Effector memory CD4-positive, alpha-beta T cell (primary cell): Measurements from ENCODE around the gene TBC1D4.
A peak's percentile ranks its signal among the peaks of the same experiment; 100 is the strongest.

Experiments
- DNase-seq, 3 donors: peaks; one replicate each; pipeline ENCODE4 v3.0.0-alpha.2; 2020
- H3K27ac ChIP-seq: 2 replicates; pipeline ENCODE4 v1.7.0; 2013; ENCODE audit warnings: mild to moderate bottlenecking, low read length, moderate library complexity; ENCODE audit not compliant: insufficient read depth, poor library complexity, severe bottlenecking
- H3K27me3 ChIP-seq: replicated peaks from 2 replicates; pipeline ENCODE4 v1.7.0; 2013; ENCODE audit warnings: mild to moderate bottlenecking, low read length; ENCODE audit not compliant: insufficient read depth, control insufficient read depth, poor library complexity, severe bottlenecking
- H3K36me3 ChIP-seq: 2 replicates; pipeline ENCODE4 v1.7.0; 2013; ENCODE audit warnings: mild to moderate bottlenecking, low read length, moderate library complexity; ENCODE audit not compliant: control insufficient read depth, insufficient read depth
- H3K4me1 ChIP-seq: 2 replicates; pipeline ENCODE4 v1.7.0; 2013; ENCODE audit warnings: low read length, mild to moderate bottlenecking; ENCODE audit not compliant: control insufficient read depth, insufficient read depth, poor library complexity, severe bottlenecking
- H3K4me3 ChIP-seq: 2 replicates; pipeline ENCODE4 v1.7.0; 2013; ENCODE audit warnings: low read length, low read depth, mild to moderate bottlenecking; ENCODE audit not compliant: insufficient read depth, poor library complexity, severe bottlenecking
- H3K9me3 ChIP-seq: 2 replicates; pipeline ENCODE4 v1.7.0; 2013; ENCODE audit warnings: mild to moderate bottlenecking, low read length, moderate library complexity; ENCODE audit not compliant: control insufficient read depth

The TBC1D4 gene

GRCh38 chr13:75486146-75487062, 4.4 kb upstream of the TBC1D4 start:
- no peak overlapping the region for H3K4me3 ChIP-seq
- no peak for DNase-seq

DNA sequence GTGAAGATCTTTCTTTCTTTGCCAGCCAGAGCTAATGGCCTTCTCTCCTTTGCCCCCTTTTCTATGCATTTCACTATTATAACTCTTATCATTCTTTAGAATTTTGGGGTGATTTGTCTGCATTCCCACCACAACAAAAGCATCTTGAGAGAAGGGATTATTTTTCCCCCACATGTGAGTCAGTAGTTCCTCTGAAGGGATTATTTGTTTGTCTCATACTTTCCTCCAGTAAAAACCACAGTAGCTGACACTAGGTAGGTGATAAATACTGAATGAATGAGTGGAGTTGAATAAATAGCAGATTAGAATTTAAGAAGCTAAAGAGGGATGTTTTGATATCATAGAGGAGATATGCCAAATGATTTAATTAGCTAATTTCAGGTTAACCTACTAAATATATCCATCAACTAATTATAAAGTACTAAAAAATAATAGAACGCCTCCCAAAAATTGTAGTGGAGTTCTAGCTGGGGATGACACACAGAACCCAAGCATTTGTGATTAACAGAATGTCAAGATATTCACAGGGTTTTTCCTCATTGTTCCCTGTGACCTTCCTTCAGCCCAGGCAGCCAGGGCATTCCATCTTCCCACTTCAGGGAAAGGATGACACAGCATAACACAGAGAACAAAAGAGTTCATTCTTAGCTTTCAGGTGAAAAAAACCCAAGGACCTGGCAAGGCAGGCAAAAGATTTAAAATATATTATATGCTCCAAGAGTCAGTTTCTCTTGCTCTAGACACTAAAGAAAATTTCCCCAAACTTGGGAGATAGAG, 3.5 kb upstream of the TBC1D4 start:
- H3K36me3 ChIP-seq, result no peaks in the 10 kb centered on the region
- no peak overlapping the region for H3K4me3 ChIP-seq
- no peak overlapping the region for H3K27ac ChIP-seq
- peaks cover 14% of the 10 kb centered on the region for H3K4me1 ChIP-seq
- no peak for DNase-seq
- H3K9me3 ChIP-seq, result no peaks in the 10 kb centered on the region
- H3K27me3 ChIP-seq, result peaks cover 9% of the 10 kb centered on the region

More at GRCh38 chr13:75486146-75487062, 4.4 kb upstream of the TBC1D4 start:
- H3K27me3 ChIP-seq, result peaks cover 6% of the 10 kb centered on the region
- H3K9me3 ChIP-seq, result no peaks in the 10 kb centered on the region
- no peak overlapping the region for H3K27ac ChIP-seq
- H3K36me3 ChIP-seq, result no peaks in the 10 kb centered on the region
- peaks cover 7% of the 10 kb centered on the region for H3K4me1 ChIP-seq

DNA sequence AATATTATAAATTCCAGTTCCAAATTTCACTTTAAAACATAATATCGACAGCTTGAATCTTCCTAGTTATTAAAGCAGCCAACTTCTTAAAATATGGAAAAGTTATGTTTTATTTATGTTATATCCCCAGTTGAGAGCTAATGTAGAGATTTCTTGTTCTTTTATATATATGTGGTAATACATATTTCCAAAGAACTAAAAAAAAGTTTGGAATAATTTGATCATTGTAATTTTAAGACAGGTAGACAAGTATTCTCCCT, 781 bp upstream of the TBC1D4 start:
- Histone ChIP-seq H3K4me1 (peaks cover 14% of the 10 kb centered on the region), H3K27ac (no peak overlapping the region), H3K27me3 (peaks cover 13% of the 10 kb centered on the region), H3K4me3 (peak overlapping the region; percentile 67), H3K9me3 (no peaks in the 10 kb centered on the region), H3K36me3 (no peaks in the 10 kb centered on the region)
- DNase-seq, result no peak

DNA sequence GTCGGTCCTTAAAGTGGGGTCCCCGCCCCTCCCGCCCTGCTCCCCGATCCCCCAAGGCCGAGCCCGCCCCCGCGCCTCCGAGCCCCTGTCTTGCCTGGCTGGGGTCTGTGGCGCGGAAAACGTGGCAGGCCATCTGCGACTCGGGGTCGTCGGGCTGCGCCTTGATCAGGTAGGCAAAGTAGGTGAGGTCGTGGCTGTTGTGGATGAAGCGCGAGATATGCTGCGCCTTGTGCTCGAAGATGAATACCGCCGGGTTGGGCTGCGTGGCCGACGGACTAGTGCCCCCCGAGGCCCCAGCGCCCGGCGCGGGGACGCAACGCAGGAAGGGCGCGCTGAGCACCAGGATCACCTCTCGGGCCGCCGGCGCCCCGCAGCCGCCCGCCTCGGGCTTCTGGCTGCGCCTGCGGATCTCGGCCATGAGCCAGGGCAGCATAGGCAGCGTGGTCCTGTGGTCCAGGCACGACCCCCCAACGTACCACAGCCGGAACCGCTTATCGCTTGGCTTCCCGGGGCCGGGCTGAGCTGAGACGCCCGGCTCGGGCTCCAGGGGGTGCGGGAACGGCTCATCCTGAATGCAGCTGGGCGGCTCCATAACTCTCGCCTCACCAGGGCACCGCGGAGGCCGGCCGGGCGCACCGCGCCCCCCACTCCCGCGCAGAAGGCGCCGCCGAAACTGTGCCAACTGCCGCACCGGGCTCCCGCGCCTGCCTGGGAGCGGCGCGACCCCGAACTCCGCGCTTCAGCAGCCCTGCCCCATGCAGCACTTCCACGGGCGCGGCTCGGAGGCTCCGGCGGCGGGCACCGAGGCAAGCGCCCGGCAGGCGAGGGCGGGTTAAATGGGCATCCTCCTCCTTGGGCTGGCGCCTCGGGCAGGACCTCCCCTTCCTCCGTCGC, 546 bp downstream of the TBC1D4 start:
- no peak overlapping the region for H3K27ac ChIP-seq
- no peaks in the 10 kb centered on the region for H3K36me3 ChIP-seq
- H3K27me3 ChIP-seq, result peaks cover 13% of the 10 kb centered on the region
- DNase-seq, result no peak
- no peaks in the 10 kb centered on the region for H3K9me3 ChIP-seq
- H3K4me3 ChIP-seq, result peak overlapping the region; percentile 67
- peaks cover 14% of the 10 kb centered on the region for H3K4me1 ChIP-seq

GRCh38 chr13:75480671-75481175, 1.2 kb downstream of the TBC1D4 start:
- Histone ChIP-seq H3K4me1 (peaks cover 14% of the 10 kb centered on the region), H3K36me3 (no peaks in the 10 kb centered on the region), H3K27ac (no peak overlapping the region), H3K27me3 (peaks cover 13% of the 10 kb centered on the region), H3K9me3 (no peaks in the 10 kb centered on the region), H3K4me3 (peak overlapping the region; percentile 67)
- no peak for DNase-seq

DNA sequence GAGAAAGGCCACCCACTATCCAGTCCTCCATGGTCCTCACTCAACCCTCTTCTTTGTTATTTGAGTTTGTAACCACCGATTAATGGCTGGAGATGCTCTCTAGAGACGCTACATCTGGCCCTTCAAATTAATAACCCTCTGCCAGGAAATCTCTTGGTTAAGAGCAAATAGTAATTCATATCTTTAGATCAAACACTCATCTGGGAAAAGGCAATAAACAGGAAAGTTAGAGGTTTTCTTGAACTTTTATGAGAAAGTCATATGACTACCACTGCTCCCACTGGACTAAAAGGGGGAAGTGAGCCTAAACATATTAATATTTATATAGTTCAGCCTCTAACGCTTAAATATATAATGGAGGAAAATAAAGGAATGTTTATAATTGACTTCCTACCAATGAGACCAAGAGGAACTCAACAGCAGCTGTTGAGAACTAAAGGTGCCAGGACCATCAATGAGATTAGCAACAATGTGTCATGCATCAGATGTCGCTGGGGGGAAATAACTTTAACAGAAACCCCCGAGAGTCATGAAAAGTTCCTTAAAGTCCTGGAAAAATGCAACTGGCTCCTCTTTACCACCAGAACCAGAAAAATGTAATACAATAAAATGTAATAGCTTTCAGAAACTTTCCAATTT, 2.7 kb downstream of the TBC1D4 start:
- no peaks in the 10 kb centered on the region for H3K9me3 ChIP-seq
- peaks cover 14% of the 10 kb centered on the region for H3K4me1 ChIP-seq
- peaks cover 13% of the 10 kb centered on the region for H3K27me3 ChIP-seq
- no peak overlapping the region for H3K4me3 ChIP-seq
- DNase-seq, result no peak
- H3K27ac ChIP-seq, result no peak overlapping the region
- H3K36me3 ChIP-seq, result no peaks in the 10 kb centered on the region

- Histone ChIP-seq H3K27me3 (peaks cover 13% of the 10 kb centered on the region), H3K27ac (no peak overlapping the region), H3K4me3 (no peak overlapping the region), H3K4me1 (peaks cover 14% of the 10 kb centered on the region), H3K9me3 (no peaks in the 10 kb centered on the region), H3K36me3 (no peaks in the 10 kb centered on the region)
- no peak for DNase-seq
These were observed 3.3 kb downstream of the TBC1D4 start for GRCh38 chr13:75478659-75479058.

DNA sequence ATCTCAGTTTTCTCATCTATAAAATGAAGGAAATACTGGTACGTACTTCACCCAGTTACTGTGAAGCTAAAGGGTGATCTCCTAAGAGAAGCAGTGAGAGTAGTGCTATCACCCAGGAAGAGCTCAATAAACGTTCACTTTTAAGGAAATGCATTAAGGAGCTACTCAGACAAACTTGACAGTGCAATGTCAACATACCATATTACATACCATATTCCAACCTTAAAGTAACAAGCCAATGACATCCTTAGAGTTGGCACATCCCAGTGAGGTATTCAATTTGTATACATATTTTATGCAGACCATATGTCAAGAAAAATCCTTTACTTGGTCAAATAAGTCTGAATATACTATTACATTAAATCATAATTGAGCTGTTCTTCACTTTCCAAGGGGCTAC, 7.0 kb downstream of the TBC1D4 start:
- Histone ChIP-seq H3K9me3 (no peaks in the 10 kb centered on the region), H3K27me3 (peaks cover 1% of the 10 kb centered on the region), H3K4me1 (no peaks in the 10 kb centered on the region), H3K36me3 (no peaks in the 10 kb centered on the region), H3K27ac (no peak overlapping the region), H3K4me3 (no peak overlapping the region)
- DNase-seq, result no peak

DNA sequence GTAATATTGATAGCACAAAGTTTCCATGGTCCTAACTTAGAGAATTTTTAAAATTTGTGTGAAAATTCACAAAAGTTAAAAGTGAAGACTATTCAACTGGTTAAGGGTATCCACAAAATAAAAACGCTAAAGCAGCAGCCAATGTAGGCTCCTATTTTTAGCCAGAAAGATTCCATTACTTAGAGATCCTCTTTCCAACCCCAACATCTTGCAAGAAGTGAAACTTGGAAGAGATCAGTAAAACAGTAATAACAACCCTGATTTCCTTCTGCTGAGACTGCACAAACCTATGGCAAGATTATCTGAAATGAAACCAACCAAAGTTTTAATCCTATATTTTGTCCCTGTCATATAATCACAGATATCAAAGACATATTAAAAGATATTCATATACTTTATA, 8.5 kb downstream of the TBC1D4 start:
- DNase-seq, result no peak

More for the DNA sequence above, 8.5 kb downstream of the TBC1D4 start:
- Histone ChIP-seq H3K9me3 (no peaks in the 10 kb centered on the region), H3K4me3 (no peak overlapping the region), H3K36me3 (no peaks in the 10 kb centered on the region), H3K27me3 (no peaks in the 10 kb centered on the region), H3K27ac (no peak overlapping the region), H3K4me1 (no peaks in the 10 kb centered on the region)
